ENCODE results near the gene ST8SIA1.
A peak's percentile ranks its signal among the peaks of the same experiment; 100 is the strongest.

ST8SIA1 gene

DNA sequence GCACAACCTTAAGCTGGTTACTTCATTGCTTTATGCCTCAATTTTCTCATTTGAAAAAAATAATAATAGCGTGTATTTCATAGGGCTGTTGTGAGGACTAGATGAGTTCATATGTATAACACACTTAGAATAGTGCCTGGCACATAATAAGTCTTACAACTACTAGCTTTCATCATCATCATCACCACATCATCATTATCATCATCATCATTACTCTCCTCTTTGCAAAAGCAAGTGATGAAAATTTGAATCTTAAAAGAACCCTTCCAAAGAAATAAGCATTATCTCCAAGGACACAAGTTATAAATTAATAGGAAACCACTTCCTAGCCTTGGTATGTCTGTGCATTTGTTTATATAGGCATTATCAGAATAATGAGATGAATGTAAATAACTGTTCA lies 117.0 kb downstream of the ST8SIA1 start:
- TF ChIP-seq CTCF (IDR thresholded peaks at IDR 0.05; ENCODE audit: control insufficient read depth, extremely low read depth, insufficient read depth), result no peak
- H3K4me3 ChIP-seq (ENCODE audit: low read depth, low read length), result no peak overlapping the region

GRCh38 chr12:22215467-22216253 lies 118.8 kb downstream of the ST8SIA1 start:
- no peak for TF ChIP-seq CTCF (IDR thresholded peaks at IDR 0.05; ENCODE audit: control insufficient read depth, extremely low read depth, insufficient read depth)
- H3K4me3 ChIP-seq (ENCODE audit: low read depth, low read length), result no peak overlapping the region
- DNase-seq (ENCODE audit: low read depth), result no peak

More for the DNA sequence above, 117.0 kb downstream of the ST8SIA1 start:
- DNase-seq (ENCODE audit: low read depth), result no peak

DNA sequence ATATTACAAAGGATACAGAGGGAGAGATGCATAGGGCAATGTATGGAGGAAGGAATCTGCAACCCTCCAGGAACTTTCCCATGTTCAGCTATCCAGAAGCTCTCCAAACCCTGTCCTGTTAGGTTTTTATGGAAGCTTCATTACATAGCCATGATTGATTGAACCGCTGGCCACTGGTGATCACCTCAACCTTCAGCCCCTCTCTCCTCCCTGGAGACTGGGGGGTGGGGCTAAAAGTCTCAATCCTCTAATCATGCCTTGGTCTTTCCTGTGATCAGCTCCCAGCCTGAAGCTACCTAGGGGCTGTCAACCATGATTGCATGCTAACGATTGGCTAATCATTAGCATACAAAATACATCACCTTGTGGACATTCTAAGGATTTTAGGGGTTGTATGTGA lies 123.4 kb downstream of the ST8SIA1 start:
- no peak for TF ChIP-seq CTCF (IDR thresholded peaks at IDR 0.05; ENCODE audit: control insufficient read depth, extremely low read depth, insufficient read depth)
- DNase-seq (ENCODE audit: low read depth), result no peak
- no peak overlapping the region for H3K4me3 ChIP-seq (ENCODE audit: low read depth, low read length)

GRCh38 chr12:22209422-22209821 lies 125.1 kb downstream of the ST8SIA1 start:
- H3K4me3 ChIP-seq (ENCODE audit: low read depth, low read length), result peak overlapping the region; percentile 31
- TF ChIP-seq CTCF (IDR thresholded peaks at IDR 0.05; ENCODE audit: control insufficient read depth, extremely low read depth, insufficient read depth), result no peak
- peak; percentile 27 for DNase-seq (ENCODE audit: low read depth)

- no peak overlapping the region for H3K4me3 ChIP-seq (ENCODE audit: low read depth, low read length)
- no peak for DNase-seq (ENCODE audit: low read depth)
- TF ChIP-seq CTCF (IDR thresholded peaks at IDR 0.05; ENCODE audit: control insufficient read depth, extremely low read depth, insufficient read depth), result no peak
Observed at GRCh38 chr12:22206111-22206728, 128.3 kb downstream of the ST8SIA1 start.

DNA sequence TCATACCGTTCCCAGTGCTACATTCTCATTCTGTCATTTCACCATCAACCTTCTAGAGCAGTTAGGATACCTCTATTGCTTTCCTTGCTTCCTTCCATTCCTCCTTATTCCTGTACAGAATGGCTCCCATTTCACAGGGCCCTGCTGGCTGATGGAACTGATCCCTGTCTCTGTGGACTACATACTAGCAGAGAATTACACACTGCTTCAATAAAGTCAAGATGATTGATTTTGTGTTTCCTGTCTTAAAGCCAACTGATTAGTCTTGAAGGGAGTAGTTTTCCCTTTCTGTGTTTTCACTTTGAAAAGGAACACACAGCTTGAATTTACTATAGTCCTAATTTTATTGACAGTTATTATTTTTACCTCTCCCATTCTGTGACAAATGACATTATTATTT lies 130.1 kb downstream of the ST8SIA1 start:
- no peak for TF ChIP-seq CTCF (IDR thresholded peaks at IDR 0.05; ENCODE audit: control insufficient read depth, extremely low read depth, insufficient read depth)
- no peak for DNase-seq (ENCODE audit: low read depth)
- H3K4me3 ChIP-seq (ENCODE audit: low read depth, low read length), result no peak overlapping the region

All from LNCaP clone FGC (cell line).